LoVo (cell line): ENCODE data around the gene MTCH1.

Experiments used
- DNase-seq: peaks from one replicate; pipeline ENCODE4 v3.0.0-alpha.2; 2016; ENCODE audit warnings: low spot score

Gene MTCH1

DNA sequence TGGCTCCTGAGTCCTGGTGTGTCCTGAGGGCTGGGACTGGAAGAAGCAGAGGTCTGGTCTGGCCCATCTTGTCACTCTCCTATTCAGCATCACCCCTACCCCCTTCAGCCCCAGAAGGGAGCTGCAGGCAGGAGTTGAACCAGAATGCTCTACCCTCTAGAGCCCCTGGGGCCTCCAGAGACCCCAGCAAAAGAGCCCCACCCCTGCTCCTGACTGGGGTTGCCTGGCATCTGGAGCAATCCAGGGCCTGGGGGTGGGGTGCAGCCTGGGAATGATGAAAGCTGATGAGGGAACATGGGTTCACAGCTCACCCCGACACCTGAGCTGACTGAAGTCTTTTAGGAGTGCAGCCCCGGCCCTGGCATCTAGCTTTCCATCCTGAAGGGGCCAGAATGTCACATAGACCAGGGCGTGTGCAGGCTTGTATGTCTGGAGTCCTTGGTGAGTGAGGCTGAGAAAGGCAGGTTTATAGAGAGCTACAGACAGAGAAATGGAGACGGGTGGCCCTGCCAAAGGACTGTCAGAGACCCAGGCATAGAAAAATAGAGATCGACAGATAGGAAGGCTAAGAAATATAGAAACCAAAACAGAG, 31.7 kb upstream of the MTCH1 start:
- no peak for DNase-seq

DNA sequence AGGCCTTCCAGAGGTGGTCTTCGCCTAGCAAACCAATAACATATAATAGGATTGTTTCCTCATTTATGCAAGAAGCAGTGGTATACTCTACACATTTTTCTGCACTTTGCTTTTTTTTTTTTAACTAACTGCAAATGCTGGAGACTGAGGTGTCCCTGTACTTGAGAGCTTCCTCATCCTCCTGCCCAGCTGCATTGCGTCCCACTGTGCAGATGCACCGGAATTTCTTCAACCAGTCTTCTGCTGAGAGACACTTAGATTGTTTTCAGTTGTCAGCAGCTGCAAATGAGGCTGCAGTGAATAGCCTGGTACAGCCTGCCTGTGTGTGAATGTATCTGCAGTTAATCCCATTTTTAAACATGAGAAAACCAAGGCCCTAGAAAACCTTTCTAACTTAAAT, 31.0 kb upstream of the MTCH1 start:
- DNase-seq = no peak

DNA sequence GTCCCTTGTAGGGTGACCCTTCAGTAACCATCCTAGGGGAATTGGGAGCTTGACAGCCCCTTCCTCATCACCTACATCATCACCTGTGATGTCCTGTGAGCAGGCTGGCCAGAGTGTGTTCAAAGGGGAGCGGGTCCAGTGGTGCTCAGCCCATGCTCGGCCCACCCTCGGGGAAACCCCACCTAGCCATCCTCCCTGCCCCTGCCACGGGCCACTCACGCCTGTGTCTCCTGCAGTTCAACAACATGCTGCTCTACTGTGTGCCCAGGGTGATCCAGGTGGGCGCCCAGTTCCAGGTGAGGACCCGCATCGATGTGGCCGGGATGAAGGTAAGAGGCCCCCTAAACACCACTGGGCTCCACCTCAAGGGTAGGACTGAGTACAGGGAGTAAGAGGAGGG, 29.5 kb upstream of the MTCH1 start:
- no peak for DNase-seq

DNA sequence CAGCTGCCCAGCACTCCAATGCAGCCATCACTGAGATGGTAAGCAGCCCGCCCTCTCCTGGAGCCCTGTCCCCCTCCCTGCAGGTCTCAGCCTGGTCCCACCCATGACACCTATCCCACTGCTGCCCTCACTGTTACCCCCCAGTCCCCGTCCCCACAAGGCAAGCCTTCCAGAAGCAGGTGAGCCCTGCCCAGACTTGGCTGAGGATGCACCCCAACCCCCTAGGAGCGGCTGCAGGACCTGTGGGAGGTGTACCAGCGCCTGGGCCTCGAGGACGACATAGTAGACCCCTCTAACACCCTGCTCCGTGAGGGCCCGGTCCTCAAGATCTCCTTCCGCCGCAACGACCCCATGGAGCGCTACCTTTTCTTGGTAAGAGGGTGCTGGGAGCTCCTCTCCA, 28.7 kb upstream of the MTCH1 start:
- DNase-seq = no peak

DNA sequence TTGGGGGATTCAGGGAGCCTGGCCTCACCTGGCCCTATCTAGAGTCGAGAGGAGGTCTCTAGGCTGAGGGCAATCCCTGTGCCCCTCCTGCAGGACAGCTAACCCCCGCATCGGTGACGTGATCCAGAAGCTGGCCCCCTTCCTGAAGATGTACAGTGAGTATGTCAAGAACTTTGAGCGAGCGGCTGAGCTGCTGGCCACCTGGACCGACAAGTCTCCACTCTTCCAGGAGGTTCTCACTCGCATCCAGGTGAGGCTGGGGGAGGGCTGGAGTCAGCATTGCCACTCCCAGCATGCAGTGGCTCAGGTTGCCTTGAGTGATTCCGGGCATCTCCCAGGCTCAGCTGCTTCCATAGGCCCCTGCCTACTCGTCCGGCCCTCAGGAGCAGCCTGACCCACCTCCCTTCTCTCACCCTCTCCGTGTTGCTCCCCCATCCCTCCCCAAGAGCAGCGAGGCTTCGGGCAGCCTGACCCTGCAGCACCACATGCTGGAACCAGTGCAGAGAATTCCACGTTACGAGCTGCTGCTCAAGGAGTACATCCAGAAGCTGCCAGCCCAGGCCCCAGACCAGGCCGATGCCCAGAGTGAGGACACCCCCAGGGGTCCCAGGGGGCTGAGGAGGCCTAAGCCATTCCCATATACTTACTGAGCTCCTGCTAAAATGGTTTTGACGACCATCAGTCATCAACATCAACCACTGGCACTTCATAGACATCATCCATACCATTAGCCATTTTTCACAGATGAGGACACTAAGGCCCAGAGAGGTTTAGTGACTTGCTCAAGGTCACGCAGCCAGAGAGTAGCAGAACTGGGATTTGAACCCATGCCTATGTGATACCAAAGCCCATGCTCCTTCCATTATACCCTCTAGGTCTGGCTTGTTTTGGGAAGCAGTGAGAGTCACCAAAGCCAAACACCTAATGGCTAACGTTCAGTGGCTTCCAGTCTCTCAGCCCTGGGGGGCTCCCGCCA, 27.8 kb upstream of the MTCH1 start:
- no peak for DNase-seq

DNA sequence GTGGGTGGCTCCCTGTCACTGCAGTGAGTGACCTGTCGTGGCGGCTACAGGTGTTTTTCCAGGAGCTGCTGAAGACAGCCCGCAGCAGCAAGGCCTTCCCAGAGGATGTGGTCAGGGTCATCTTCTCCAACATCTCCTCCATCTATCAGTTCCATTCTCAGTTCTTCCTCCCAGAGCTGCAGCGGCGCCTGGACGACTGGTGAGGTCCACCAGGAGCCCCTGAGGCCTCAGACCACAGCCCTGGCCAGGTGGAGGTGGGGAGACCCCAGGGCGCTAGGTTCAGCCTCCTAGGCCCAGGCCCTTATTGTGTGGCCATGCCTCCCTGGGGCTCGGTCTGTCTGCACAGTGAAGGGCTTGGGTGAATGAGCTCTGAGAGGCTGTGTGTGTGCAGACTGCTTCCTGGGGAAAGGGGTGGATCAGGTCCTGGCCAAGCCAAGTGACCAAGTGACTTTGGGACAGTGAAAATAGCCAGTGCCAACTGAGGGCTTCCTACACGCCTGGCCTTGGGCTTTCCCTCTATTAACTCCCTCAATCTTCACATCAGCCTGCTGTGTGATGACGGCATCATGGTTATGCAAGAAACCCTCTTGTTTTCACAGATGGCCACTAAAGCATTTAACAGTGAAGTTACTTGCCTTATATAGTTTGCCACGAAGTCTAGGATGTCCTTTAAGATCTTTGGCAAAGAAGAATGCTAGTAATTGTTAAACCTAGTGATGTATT, 25.8 kb upstream of the MTCH1 start:
- DNase-seq = no peak

DNA sequence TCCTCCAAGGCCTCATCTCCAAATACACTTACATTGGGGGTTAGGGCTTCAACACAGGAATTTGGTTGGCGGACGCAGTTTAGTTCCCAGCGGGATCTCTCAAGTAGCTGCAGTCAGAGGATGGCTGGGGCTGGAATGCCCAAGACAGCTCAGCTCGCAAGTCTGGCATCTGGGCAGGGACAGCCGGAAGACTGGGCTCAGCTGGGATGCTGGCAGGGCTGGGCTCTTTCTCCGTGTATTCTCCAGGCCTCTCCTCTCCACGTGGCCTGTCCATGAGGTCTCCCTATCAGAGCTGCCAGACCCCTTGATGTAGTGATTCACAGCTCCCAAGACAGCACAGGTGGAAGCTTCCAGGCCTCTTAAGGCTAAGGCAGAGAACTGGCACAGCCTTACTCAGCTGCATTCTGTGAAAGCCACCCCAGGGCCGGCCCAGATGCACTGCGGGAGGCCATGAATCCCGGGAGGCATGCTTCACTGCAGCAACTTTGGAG, 24.5 kb upstream of the MTCH1 start:
- DNase-seq = no peak

DNA sequence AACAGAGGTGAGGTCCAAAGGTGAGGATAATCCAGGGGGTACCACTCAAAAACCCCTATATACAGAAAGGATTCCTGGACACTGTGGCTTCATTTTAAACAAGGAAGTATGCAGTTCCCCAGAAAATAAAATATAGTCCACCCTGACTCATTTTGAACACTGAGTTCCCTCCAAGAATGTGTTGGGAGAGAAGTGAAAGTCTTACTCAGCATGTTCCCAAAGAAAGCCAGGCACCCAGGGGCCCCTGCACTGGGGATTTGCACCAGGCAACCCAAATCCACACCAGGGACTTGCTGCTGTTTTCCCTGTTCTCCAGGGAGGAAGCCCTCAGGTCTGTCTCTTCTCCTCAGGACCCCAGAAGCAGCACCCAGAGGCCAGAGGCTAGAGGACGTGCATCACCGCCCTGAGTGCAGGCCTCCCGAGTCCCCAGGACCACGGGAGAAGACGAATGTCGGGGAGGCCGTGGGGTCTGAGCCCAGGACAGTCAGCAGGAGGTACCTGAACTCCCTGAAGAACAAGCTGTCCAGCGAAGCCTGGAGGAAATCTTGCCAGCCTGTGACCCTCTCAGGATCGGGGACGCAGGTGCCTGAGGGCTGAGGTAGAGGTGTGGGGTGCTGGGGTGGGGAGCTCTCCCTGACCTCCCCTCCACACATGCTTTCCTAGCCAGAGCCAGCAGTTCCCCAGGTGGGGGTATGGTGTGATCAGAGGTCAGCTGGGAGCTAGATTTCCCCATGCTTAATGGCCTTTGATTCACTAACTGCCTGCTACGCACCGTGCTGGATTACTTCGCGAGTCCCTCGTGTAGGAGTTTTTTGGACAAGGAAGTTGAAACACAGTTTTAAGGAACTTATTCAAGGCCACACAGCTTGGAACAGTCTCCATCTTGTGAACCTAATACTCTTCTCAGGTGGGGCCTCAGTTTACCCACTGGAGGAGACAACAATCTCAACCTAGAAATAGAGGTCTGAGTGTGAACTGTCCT, 22.8 kb upstream of the MTCH1 start:
- DNase-seq = no peak

DNA sequence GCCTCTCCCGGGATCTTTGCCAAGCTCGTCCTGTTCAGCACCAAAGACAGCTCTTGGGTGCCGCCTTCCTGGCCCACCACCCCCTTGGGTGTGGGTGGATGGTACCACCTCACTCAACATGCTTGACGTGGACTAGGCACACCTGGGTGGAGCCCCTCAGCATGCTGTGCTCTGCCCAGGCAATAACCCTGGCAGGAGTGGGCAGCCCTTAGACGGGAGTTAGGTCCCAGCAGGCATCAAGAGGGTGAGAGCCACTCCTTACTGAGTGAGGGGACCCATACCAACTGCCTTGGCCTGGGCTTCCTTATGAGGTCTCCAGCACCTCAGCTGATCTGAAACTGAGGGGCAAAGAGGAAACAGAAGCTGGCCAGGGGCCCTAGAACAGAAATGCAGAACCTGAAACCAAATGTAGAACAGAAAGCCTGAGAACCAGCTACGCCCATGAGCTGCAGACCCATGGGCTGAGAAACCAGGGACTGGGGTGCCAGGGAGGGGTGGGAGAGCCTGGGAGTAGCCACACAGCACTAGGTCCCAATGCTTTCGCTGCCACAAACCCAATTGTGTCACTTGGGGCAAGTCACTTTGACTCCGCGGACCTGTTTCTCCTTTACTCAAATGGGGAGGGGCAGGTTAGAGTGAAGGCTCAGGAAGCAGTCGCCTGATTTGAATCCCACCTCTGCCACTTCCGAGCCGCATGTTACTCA, 21.5 kb upstream of the MTCH1 start:
- no peak for DNase-seq

DNA sequence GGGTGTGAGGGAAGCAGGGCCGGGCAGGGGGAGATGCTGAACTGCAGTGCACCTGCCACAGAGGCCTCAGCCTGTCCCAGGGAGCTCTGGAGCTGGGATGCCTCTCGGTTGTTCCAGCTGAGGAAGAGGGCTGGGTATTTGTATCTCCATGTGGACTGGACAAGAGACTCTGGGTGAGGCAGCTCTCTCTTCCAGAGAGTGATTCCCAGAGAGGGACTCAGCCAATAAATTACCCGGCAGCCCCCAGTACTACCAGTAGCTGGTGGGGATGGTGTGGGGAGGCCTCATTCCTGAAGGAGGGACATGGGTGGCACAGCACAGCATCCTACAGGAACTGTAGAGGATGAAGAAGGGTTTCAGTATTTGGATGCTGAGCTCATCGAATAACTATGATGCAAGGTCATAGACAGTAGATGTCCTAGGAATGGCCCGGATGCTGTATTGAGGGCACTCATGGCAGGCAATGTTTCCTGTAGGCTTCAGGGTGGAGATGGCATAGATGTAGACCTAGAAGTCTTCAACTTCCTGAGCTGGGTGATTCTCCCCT, 20.9 kb upstream of the MTCH1 start:
- DNase-seq = no peak

DNA sequence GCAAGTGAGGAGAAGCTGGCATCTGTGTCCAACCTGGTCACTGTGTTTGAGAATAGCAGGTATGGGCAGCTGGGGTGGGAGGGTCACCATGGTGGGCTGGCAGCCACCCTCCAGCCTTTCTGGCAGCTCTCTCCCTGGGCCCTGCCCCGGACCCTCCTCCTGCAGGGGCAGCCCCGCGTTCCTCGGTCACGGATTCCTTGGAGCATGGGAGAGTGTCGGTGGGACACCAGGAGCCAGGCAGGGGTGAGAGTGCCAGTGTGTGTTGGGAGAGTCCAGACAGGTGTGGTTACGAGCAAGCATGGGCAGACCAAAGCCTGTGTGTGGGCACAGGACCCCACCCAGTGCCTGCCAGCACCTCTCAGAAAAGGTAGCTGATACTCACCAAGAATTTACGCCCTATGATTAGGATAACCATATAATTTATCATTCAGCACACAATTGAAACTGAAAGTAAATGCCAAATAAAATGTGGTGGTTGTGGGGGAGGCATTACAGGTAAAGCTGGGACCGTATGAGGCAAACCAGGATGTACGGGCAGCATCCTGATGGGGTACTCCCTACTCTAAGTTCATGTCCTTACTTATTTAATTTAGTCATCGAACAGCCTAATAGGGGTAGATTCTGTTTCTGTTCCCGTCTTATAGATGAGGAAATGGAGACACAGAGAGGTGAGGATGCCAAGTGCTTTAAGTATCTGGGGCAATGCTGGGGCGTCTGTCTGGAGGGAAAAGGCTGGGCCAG, 20.0 kb upstream of the MTCH1 start:
- no peak for DNase-seq

DNA sequence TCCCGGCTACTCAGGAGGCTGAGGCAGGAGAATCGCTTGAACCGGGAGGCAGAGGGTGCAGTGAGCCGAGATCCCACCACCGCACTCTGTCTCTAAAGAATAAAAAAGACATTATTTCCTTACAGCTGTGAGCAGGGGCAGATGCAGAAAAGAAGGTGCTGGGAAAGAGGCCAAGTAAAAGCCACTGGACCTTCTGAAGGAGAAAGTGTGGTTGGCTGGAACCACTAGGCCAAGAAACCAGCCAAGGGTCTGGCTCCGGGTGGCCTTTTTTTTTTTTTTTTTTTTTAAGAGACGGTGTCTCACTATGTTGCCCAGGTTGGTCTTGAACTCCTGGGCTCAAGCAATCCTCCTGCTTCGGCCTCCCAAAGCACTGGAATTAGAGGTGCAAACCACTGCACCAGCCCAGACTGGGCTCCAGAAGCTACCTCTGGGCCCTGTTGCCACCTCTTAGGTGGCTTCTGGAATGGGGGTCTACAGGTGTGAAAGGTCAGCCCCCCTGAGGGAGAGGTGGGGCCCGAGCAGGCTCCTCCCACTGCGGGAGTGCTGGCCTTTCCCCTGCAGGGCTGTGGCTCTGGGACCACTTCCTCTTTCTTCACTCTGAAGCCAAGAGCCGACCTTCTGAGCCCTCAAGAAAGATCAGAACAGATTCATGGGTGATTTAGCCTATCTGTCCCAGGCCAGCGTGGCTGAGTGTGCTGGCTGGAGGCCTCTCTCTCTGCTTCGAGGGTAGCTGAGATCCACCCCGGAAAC, 19.2 kb upstream of the MTCH1 start, which contains the start of gene FGD2:
Gene FGD2 (plus strand): TSS at position 595 of the 750 bp plus-strand sequence. CDS start 163 bp downstream, outside the sequence.
- DNase-seq = no peak

DNA sequence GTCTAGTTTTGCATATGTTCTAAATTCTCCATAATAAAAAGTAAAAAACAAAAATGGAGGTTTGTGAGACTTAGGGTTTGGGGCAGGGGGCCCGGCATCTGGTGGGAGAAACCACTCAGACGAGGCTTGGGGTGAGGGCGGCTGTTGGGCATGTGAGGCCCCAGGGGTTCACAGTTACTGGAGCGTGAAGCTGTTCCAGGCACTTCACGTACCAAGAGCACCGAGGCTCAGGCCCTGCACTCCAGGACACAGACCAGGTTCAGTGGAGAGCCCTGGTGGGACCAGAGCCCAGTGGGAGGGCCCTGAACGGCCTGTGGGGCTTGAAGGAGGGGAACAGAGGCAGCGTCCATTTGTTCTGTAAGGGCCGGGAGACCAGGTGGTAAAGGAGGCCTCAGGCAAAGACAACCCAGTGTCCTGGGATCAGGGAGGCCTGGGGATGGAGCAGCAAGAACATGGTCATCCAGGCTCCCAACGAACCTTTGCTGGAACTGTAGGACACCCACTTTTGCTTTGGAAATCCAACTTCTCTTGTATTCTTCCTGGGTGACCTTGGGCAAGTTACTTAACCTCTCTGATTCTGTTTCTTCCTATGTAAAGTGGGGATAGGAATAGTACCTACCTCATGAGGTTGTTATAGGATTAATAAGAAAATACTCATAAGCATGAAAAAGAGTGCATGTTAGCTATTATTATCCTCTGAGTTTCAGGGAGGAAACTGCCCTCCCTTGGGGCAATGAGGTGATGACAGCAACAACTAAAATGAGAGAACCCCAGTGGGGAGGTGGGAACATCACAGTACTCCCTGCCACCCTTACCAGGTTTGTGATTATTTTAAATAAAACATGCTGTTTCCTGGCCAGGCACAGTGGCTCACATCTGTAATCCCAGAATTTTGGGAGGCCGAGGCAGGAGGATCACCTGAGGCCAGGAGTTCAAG, 18.3 kb upstream of the MTCH1 start:
- DNase-seq = no peak

DNA sequence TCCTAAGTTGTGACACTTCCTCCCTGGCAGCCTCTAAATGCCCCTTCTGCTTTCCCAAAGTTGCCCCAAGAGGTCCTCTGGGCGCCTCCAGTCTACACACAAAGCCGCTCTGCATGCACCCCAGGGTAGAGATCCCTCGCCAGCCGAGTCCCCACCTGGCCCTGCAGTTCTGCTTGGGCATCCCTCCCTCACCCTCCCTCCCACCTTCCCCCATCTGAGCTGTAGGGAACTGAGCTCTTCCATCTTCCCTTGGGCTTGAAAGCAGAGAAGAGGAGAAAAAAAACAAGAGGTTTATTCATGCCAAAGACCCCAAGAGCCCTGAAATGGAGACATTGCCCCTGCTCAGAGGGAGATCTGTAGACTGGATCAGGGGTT, 13.7 kb upstream of the MTCH1 start:
- no peak for DNase-seq

DNA sequence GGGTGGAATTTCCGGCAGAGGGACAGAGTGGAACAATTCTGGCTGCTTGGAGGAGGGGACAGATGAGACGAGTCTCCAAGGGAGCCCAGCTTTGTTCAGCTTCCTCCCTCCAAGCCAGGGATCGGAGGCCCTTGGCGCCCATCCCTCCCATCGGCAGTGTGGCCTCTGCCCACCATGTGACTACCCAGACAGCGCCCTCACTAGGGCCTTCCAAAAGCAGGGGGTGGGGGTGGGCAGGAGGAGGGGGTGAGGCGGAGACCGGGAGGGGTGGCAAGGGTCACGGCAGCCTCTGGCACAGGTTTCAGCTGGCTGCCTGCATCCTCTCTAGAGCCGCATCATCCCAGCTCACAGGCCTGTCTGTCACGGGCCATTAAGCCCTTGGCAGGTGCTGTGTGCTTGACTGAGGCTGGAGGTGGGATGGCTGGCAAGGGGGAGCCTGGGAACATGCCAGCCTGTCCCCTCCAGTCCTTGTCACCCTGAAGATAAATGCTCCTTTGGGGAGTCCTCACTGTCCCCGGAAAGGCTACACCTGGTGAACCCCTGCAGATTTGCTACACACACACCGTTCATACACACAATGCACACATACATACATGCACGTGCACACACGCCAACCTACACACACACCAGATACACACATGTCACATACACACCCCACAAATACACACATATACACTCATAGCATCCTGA, 13.2 kb upstream of the MTCH1 start:
- DNase-seq = no peak

DNA sequence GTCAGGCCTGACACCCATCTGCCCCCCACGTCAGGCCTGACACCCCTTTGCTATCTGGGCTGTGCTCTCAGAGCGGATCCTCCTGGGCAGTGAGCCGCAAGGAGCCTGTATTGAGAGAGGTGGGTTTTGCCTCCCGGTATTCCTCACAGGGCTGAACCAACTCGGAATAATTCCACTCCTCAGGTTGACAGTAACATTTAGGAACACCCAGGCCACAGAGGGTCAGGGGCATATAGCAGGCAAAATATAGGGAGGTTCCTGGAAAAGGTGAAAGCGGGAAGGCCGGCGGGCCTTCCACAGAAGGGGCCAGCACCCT, 12.7 kb upstream of the MTCH1 start:
- no peak for DNase-seq
